Ecto neural progenitor cell (in vitro differentiated cells): ENCODE data around the gene AGPAT1.
"Not testable (repeated sequence)": the region's sequence is repeated elsewhere in the genome, so short reads cannot be mapped to it uniquely, and the experiment has no call there.

Source experiments
- DNase-seq: peaks from one replicate; pipeline ENCODE4 v3.0.0-alpha.2; 2018; ENCODE audit warnings: low spot score

Gene AGPAT1

DNA sequence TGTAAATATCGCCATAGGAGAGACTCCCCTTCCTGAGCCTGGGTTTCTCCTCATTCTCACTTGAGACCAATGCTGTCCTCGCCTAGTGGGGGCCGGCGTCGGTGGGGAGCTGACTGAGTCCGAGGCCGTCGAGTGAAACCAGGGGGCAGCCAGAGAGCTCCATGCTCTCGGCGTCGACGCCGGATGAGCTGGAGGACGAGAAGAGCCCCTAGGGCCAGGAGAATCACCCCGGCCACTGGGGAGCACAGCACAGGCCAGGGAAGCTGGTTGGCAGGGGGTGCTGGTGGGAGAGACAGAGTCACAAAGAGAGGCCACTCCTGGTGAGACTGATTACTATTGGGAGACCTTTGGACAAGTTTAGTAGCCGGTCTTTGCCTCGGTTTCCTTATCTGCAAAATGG is 23.0 kb upstream of the AGPAT1 start:
- DNase-seq = no peak

DNA sequence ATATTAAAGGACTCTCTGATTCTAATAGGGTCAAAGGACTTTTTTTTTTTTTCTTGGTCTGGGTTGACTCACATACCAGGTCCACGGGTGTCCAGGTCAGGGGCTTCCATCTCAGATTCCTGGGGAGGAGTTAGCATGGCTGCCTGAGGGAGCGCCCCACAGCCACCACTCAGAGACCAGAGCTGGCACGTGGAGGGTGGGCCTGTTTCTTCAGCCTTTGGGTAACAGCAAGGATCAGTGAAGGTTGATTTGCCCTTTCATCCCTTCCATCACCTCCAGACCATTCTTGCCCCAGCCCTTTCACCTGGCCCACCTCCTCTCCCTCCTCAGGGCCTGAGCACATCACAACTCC is 22.4 kb upstream of the AGPAT1 start:
- no peak for DNase-seq

DNA sequence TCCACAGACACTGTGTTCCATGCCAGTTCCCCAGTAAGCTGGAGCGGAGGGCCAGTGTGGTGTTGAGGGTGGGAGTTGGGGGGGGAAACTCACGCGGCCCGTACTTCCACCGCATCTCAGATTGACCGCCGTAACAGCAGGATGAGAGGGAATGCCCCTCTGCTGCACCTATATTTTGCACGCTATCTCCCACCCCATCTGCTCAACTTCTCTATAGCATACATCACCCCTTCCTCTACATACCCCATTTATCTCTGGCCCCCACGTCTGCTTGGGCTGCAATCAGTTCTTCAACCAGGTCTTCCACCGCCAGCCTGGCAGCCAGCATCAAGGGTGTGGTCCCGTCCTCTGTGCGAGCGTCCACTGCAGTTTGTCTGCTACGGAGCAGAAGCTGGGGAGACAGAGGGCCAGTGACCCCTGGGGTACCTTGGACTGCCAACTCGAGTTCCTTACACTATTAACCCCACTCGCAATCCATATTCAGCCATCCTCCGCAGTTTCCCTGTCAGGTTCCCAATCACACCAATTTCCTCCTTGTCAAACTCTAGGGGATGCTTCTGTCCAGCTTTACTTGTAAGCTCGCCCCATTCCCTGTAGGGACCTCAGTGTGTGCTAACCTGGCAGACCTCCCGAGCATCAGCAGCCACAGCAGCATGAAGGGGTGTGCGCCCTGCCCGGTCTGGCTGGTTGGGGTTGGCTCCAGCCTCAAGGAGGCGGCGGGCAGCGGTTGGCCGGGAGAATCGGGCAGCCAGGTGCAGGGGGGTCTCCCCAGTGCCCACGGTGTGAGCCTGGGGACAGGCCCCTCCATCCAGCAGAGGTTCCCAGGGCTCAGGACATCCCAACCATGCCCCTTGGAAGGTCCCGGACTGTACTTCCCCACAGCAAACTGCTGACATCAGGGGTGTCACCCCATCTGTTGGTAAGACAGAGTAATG is 21.1 kb upstream of the AGPAT1 start:
- peak; percentile 62 for DNase-seq

- DNase-seq = peak; percentile 92
These were observed 20.2 kb upstream of the AGPAT1 start for GRCh38 chr6:32195902-32196681.

DNA sequence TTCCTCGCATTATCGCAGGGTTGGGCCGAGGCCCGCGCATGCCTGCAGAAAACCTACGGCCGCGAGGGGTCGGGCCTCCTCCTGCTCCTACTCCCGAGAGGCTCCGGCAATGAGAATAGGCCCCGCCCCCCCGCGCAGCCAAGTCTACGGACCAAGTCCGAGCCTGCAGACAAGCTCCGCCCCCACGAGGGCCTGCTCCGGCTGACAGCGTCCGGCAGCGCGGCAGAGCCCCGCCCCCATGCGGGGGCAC is 19.7 kb upstream of the AGPAT1 start:
- DNase-seq = peak; percentile 100

GRCh38 chr6:32194825-32195651 is 19.2 kb upstream of the AGPAT1 start:
- no peak for DNase-seq

DNA sequence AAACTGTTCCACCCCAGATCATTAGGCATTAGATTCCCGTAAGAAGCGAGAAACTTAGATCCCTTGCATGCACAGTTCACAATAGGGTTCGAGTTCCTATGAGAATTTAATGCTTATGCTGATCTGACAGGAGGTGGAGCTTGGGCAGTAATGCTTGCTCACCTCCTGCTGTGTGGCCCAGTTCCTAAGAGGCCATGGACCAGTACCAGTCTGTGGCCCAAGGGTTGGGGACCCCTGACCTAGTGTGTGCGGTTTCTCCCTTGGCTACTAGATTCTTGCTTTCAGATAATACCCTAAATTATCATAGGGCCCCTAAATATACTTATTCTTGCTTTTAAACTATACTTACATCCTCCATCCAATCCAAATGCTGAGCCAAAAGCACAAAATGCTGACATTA is 18.5 kb upstream of the AGPAT1 start:
- DNase-seq = no peak

DNA sequence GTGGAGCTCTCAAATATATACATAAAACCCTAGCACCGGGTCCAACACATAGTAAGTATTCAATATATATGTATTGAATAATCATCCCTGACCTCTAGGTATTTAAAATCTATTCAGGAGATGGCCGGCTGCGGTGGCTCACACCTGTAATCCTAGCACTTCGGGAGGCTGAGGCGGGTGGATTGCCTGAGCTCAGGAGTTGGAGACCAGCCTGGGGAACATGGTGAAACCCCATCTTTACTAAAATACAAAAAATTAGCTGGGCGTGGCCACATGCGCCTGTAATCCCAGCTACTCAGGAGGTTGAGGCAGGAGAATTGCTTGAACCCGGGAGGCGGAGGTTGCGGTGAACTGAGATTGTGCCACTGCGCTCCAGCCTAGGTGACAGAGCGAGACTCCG is 17.2 kb upstream of the AGPAT1 start:
- not testable (repeated sequence) for DNase-seq

GRCh38 chr6:32192608-32193039 is 16.7 kb upstream of the AGPAT1 start, which contains the start of gene GPSM3:
Gene GPSM3 (minus strand): TSS chr6:32192643. CDS start chr6:32192513, 130 bp downstream.
- DNase-seq = no peak

DNA sequence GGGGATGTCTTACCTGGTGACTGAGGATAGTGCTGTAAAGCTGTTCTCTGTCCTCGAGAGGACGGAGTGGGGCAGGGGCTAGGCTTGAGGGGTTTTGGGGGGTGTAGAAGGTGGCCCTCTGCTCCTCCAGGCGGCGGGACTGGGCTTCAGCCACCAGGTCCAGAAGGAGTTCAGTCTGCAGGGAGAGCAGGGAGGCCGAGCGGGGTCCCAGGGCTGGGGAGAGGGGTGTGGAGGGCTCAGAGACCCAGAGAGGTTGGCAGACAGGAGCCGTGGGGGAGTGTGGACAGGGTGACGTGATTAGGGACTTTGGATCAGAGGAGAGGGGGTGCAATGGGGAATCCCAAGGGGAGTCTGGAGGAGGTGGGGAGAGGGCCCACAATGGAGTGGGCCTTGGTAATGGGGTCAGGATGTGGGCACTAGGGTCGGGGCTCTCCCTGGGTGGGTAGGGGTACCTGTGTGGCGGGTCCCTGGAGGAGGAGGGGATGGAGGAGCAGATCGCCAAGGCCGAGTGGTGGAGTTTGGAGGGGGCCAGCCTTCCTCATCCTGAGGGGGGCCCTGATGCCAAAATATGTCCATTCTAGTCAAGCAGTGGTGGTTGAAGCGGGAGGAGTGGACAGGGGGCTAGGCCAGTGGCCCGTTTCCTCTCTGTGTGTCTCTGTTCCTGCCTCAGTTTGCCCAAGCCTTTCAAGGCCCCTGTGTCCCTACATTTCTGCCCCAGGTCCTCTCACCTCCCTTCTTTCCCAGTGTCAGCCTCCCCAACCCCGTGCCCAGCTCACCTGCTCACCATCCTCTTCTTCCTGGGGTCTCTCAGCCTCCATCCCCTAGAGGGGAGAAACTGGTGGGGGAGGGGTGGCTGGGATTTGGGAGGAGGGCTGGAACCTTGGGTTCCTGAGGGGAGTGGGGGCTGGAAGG is 16.1 kb upstream of the AGPAT1 start:
- DNase-seq = no peak

- peak; percentile 48 for DNase-seq
These were observed 15.2 kb upstream of the AGPAT1 start for GRCh38 chr6:32190911-32191677.

DNA sequence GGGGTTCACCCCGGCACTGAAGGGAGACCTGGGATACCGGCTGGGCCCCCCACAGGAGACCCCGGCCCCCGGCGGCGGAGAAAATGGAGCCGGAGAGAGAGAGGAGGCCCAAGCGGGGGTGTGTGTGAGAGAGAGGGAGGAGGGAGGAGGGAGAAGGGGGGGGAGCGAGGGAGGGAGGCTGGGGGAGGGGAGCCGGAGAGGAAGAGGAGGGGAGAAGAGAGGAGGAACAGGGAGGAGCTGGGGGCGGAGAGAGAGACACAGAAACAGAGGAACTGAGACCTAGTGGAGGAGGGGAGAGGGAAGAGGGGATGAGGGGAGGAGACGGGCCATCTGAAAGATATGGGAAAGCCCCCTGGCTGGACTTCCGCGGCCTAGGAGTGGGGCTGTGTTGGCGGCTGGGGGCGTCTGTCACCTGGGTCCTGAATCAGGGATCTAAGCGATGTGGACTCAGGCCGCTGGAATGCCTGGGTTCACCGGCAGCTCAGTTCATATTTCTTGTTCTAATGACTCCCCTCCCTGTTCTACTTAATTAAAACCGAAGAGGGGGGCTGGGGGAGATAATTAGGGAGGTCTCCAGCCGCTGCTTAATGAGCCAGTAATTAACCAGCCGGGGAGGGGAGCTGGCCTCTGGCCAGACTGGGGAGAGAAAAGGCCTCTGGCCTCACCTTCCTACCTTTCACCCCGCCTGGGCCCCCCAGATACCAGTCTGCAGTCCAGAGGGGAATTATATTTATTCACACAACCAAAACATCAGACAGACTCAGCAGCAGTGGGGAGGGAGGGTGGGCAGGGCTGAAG is 14.4 kb upstream of the AGPAT1 start, which contains the start of gene PBX2:
Gene PBX2 (minus strand): TSS at position 149 of the 798 bp plus-strand sequence. CDS start 287 bp downstream, outside the sequence.
- peak; percentile 84 for DNase-seq

DNA sequence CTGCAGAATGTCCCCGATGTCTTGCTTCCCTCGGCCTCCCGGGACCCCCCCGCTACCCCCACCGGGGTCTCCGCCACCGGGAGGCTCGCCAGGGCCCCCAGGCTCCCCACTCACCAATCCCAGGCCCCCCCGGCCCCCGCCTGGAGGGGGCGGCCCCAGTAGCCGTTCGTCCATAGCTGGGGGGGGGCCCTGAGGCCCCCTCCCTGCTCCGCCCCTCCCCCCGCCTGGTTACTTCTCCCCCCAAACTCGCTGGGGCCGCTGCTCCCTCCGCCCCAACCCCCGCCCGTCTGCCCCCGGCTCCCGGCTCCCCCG is 13.8 kb upstream of the AGPAT1 start:
- DNase-seq = no peak

GRCh38 chr6:32189069-32189741 is 13.3 kb upstream of the AGPAT1 start:
- DNase-seq = no peak

DNA sequence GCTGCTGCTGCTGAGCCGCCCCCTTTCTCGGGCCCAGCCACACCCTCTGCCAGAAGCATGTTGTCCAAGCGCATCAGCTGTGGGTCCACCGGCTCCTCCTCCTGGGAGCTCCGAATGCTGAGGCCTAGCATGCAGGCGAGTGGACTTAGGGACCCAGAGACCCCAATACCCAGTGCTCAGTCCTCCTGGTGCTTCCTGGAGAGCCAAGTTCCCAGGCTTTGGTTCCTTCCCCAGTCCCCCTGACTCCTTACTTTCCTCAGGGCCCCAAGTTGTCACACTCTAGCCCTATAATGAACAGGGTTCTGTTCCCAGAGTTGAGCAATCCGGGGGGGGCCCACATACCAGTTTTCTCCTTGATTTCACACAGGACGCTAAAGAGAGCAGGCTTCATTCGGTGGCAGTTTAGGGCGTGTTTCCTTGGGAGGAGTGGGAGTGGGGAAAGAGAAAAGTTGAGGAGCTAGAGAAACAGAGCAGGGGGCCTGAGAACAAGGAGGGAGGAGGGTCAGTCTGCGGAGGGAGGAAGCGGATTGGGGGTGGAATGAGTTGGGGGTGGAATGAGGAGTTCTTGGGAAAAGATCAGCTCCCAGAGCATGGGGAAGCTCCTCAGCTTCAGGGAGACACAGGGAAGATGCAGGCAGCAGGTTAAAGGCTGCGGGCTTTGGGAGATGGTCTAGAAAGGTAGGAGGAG is 12.6 kb upstream of the AGPAT1 start:
- no peak for DNase-seq

- DNase-seq = not testable (repeated sequence)
These were observed 12.0 kb upstream of the AGPAT1 start for GRCh38 chr6:32187725-32188380.

GRCh38 chr6:32187009-32187709 is 11.3 kb upstream of the AGPAT1 start:
- no peak for DNase-seq
